ENCODE results near the gene GRHL1. TPM values are rescaled to one million over a fixed set of nuclear protein-coding genes. Genes with fewer than 3 reads are reported as not detected.

The GRHL1 gene
- total and polyA plus RNA-seq, 9 donors = 0.18 to 2.4 (median 0.63) TPM; not detected in 1

GRCh38 chr2:9999693-10000092, 48.2 kb downstream of the GRHL1 start:
- Histone ChIP-seq H3K4me1 (ENCODE audit: insufficient read depth) (no peaks in the 10 kb centered on the region), H3K36me3 (no peaks in the 10 kb centered on the region), H3K27me3 (no peaks in the 10 kb centered on the region), H3K9me3 (no peaks in the 10 kb centered on the region), H3K27ac (no peak overlapping the region), H3K4me3 (no peak overlapping the region)
- intact Hi-C loops (cut with DNase I) = no loop called here
- WGBS, 3 donors = 82 to 91% (median 86%) methylated on average over 1 of the region's 1 CpG
- TF ChIP-seq POLR2A (IDR thresholded peaks at IDR 0.05) (no peak), EP300 (IDR thresholded peaks at IDR 0.05) (no peak), CTCF (IDR thresholded peaks at IDR 0.05) (no peak)
- no peak for DNase-seq

GRCh38 chr2:10000541-10000940, 49.0 kb downstream of the GRHL1 start:
- no peak for TF ChIP-seq CTCF (IDR thresholded peaks at IDR 0.05)
- TF ChIP-seq EP300 (IDR thresholded peaks at IDR 0.05) = no peak
- no peak for TF ChIP-seq POLR2A (IDR thresholded peaks at IDR 0.05)
- 89 to 93% (median 90%) methylated on average over 8 of the region's 8 CpGs for WGBS, 3 donors
- Histone ChIP-seq H3K36me3 (no peaks in the 10 kb centered on the region), H3K9me3 (no peaks in the 10 kb centered on the region), H3K27ac (no peak overlapping the region), H3K4me3 (no peak overlapping the region), H3K4me1 (ENCODE audit: insufficient read depth) (no peaks in the 10 kb centered on the region), H3K27me3 (no peaks in the 10 kb centered on the region)
- intact Hi-C loops (cut with DNase I) = no loop called here
- DNase-seq = no peak

DNA sequence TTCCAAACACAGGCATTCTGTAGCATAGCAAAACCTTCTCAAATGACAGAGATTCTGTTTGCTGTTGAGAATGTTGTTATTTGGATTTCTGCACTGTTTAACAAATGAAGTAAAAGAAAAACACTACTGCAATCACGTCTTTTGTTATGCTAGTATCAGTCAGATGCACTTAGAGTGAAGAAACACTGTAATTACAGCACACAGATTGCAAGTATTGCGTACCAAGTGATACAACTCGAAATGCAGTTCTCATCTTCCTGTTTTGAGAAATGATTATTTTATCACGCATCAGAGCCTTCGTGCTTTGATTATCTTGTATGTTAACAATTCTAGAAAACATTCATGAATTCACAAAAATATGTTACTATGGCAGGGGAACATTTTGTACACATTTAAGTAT, 50.1 kb downstream of the GRHL1 start:
- DNase-seq = no peak
- H3K4me3 ChIP-seq = no peak overlapping the region
- no peak overlapping the region for H3K27ac ChIP-seq
- intact Hi-C loops (cut with DNase I) = no loop called here
- no peaks in the 10 kb centered on the region for H3K4me1 ChIP-seq (ENCODE audit: insufficient read depth)
- H3K27me3 ChIP-seq = no peaks in the 10 kb centered on the region
- no peak for TF ChIP-seq POLR2A (IDR thresholded peaks at IDR 0.05)
- no peak for TF ChIP-seq EP300 (IDR thresholded peaks at IDR 0.05)
- TF ChIP-seq CTCF (IDR thresholded peaks at IDR 0.05) = no peak
- no peaks in the 10 kb centered on the region for H3K36me3 ChIP-seq
- no peaks in the 10 kb centered on the region for H3K9me3 ChIP-seq
- 39 to 65% (median 56%) methylated on average over 5 of the region's 5 CpGs for WGBS, 3 donors

GRCh38 chr2:10002109-10002508, 50.6 kb downstream of the GRHL1 start:
- intact Hi-C loops (cut with DNase I) = no loop called here
- no peak overlapping the region for H3K27ac ChIP-seq
- no peak overlapping the region for H3K4me3 ChIP-seq
- DNase-seq = no peak
- H3K27me3 ChIP-seq = no peaks in the 10 kb centered on the region
- no peaks in the 10 kb centered on the region for H3K9me3 ChIP-seq
- TF ChIP-seq POLR2A (IDR thresholded peaks at IDR 0.05) = no peak
- TF ChIP-seq EP300 (IDR thresholded peaks at IDR 0.05) = no peak
- TF ChIP-seq CTCF (IDR thresholded peaks at IDR 0.05) = no peak
- H3K36me3 ChIP-seq = no peaks in the 10 kb centered on the region
- WGBS, 3 donors = 81 to 91% (median 91%) methylated on average over 5 of the region's 5 CpGs
- no peaks in the 10 kb centered on the region for H3K4me1 ChIP-seq (ENCODE audit: insufficient read depth)

- 93 to 96% (median 95%) methylated on average over 9 of the region's 9 CpGs for WGBS, 3 donors
- Histone ChIP-seq H3K4me3 (no peak overlapping the region), H3K36me3 (no peaks in the 10 kb centered on the region), H3K27me3 (no peaks in the 10 kb centered on the region), H3K27ac (no peak overlapping the region), H3K4me1 (ENCODE audit: insufficient read depth) (no peaks in the 10 kb centered on the region), H3K9me3 (no peaks in the 10 kb centered on the region)
- intact Hi-C loops (cut with DNase I) = no loop called here
- DNase-seq = no peak
- no peak for TF ChIP-seq EP300 (IDR thresholded peaks at IDR 0.05)
- no peak for TF ChIP-seq POLR2A (IDR thresholded peaks at IDR 0.05)
- no peak for TF ChIP-seq CTCF (IDR thresholded peaks at IDR 0.05)
Observed at GRCh38 chr2:10002681-10003080, 51.2 kb downstream of the GRHL1 start.

Data from ovary (tissue), 9 donors.